GM12892 (cell line): ENCODE measurements around the gene THEM4.

Experiments
- POLR2A ChIP-seq: IDR thresholded peaks from 2 replicates; pipeline ENCODE4 v1.6.1; 2011; ENCODE audit warnings: low read depth, low read length, control low read depth
- POLR2AphosphoS5 ChIP-seq: IDR thresholded peaks from 2 replicates; pipeline ENCODE4 v1.6.1; 2011; ENCODE audit warnings: low read depth, low read length, control low read depth
- TAF1 ChIP-seq: IDR thresholded peaks from 2 replicates; pipeline ENCODE4 v1.6.1; 2011; ENCODE audit warnings: low read depth, mild to moderate bottlenecking, control low read depth, low read length, borderline replicate concordance

DNA sequence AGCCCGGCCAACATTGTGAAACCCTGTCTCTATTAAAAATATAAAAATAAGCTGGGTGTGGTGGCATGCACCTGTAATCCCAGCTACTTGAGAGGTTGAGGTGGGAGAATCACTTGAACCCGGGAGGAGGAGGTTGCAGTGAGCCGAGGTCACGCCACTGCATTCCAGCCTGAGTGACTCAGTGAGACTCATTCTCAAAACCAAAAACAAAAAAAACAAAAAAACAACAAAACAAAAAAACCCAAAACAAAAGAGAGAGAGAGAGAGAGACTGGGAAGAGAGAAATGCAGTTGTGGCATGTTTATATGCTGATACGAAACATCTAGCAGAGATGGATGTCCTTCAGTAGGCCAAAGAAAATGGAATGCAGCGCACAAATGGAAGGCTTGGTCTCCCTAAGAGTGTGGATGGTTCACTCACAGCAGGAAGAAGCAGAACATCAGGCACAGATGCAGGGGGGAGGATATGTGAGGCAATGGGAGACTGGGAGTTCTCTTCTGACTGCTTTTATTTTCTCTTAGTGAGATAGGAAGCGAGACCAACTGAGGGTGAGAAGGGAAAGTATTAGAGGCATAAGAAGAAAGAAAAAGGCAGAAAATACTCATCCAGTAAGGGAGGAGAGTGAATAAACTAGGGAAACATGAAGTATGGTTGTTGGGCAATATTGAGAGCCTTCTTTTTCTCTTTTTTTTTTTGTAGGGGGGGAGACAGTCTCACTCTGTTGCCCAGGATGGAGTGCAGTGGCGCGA lies 16.0 kb downstream of the THEM4 start:
- TF ChIP-seq POLR2AphosphoS5 (no peak), TAF1 (no peak), POLR2A (no peak)
